ENCODE data around the gene KCNQ1.

KCNQ1 gene

DNA sequence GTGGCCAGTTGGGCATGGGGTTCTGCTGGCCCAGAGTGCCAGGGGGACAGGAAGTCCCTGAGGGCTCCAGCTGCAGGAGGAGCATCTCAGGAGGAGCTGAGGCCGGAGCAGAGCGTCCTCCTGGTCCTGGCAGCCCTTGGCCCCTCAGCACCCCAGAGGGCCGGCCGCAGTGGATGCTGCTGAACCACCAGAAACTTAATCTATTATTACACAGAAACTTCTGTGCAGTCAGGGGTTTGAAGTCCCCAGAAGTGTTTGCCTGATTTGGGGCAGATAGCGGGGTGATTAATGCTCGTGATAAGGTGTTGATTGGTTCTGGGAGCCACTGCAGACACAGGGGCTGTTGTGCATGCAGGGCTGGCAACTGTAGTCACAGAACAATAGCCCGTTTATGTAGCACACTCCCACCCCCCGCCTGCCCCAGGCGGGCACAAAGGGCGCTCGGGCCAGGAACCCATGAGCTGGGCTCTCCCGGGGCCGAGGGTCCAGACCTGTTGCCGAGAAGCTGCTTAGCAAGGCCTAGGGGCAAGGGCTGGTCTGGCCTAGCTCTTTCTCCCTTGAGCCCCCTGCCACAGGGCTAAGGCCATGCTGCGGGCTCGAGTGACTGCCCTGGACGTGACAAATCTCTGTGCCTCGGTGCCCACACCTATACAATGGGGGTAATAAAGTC is 284.0 kb downstream of the KCNQ1 start:
- DNase-seq = no peak

- no peak for DNase-seq
Observed at GRCh38 chr11:2729841-2730240, 285.0 kb downstream of the KCNQ1 start.

- DNase-seq = no peak
Observed at GRCh38 chr11:2730272-2731129, 285.7 kb downstream of the KCNQ1 start.

DNA sequence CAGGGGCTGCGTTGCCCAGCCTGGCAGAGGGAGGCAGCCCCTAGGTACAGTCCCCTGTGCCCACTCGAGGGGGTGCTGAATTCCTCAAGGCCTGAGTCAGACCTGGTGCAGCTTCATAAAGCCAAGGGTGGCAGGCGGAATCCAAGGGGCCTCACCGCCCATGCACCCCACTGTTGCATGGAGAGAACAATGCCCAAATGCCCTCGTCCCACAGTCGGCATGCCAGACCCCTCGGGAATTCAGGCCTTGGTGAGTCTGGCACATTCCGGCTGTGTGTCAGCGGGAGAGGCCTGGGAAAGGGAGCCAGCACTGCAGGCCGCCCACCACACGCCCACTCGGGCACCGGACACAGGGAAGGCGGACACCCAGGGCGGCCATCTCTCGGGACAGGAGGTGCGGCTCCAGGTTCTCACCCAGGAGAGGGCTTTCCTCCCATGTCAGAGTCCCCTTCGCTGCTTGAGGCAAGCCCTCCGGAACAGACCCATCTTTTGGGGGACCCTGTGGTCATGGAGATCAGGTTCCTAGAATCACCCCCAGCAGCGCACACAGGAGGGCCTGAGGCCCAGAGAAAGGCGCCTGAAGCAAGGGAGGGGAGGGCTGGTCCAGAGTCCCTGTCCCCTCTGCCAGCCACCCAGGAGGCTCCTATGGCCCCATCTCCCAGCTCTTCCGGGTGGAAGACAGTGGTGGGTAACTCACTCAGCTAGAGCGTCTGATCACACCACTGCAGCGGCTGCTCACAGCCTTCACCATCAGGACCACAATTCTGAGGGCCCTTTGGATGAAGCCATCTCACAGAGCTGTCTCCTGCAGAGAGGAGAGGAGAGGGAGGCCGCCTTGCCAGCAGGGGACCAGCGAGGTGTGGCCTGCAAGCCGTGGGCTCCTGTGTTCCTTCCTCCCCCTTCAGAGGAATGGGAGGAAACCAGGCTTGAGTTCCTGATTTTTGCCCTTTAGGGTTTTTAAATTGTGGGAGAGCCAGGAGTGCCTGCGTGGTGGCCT is 286.6 kb downstream of the KCNQ1 start:
- no peak for DNase-seq

DNA sequence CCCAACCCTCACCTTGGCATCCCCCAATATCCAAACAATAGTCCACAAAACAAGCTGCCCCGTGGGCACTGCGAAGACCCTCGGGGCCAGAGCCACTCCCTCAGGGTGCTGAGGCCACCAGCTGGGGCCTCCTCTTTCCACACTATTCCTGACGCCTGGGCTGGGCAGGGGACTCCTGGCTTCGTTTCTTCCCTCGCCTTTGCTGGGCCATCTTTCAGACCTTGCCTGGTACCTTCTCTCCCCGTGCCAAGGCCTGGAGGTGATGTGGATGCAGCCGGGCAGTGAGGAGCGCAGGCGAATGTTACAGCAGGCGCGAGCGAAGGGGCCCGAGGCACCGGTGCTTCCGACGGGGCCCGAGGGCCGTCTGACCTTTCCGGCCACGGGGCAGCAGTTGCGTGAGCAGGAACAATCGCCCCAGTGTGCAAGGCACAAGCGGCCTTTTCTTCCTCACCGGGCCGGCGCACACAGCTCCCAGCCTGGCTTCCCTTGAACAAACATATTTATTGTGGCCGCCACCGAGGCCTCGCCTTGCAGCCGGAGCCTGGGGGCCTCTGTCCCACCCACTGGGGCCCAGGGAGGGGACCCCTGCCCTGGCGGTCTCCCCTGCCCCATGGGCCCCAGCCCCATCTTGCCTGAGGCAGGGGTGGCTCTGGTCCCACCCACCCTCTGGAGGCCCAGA is 287.6 kb downstream of the KCNQ1 start:
- DNase-seq = no peak

DNA sequence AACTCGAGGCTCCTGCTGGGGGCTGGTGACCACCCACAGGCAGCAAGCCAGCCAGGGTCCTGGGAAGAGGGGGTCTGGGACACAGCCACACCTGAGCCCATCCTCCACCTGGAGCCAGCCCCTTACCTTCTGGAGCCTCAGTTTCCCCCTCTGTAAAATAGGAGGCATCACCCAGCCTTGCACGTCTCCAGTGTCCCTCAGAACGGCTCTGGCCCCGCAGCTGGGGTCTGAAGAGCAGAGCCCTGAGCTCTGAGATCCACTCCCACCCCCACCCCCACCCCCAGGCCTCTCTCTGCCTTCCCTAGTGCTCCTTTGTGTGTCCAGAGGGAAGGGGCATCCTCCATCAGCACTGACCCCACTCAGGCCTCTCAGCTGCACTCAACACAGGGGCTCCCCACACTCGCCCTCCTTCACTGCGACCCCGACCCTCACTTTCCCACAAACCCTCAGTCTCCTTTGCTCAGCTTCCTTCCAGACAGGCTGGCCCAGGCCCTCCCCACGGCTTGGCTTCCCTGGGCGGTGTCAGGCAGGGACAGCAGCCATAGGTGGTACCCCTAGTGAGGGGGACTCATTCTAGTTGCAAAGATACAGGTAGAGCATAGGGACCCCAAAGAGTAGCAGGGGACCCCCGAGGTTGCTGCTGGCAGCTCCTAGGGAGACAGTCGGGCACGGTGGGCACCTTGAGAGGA is 288.3 kb downstream of the KCNQ1 start:
- DNase-seq = no peak

DNA sequence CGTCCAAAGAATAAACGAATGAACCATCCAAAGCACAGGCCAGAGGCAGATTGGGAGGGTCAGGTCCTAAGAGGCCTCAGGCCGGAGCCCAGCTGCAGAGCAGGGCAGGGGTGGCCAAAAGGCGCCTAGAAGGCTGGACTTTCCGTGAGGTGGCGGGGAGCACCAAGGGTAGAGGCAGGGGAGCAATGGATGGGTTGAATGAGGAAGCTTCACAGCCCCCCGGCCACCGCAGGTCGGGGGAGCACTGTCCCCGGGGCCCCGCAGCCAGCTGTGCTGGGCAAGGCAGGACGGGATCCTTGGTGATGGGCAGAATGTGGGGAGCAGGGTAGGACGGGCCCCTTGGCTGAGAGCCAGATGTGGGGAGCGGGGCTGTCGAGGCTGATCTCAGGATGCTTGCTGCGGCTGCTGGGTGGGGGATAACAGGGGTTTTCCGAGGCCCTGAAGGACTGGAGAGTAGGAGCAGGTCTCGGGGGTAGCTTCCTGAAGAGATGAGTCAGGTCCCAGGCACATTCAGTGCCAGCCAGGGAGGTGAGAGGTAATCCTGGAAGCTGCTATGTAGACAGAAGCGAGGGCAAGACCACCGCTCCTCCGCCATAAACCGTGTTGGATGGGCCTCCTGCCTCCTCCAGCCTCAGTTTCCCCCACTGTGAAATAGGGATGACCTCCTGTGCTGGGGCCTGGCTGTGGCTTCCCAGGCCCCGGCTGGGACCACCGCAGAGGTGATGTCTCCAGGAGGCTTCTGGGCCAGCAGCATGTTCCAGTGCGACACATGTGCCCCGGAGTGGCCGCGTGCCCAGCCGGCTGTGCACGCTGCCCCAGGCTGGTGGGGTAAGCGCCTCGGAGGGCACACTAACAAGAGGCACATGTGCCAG is 289.6 kb downstream of the KCNQ1 start:
- DNase-seq = no peak

- no peak for DNase-seq
Observed at GRCh38 chr11:2735053-2735589, 290.3 kb downstream of the KCNQ1 start.

- no peak for DNase-seq
Observed at GRCh38 chr11:2736577-2737225, 291.9 kb downstream of the KCNQ1 start.

DNA sequence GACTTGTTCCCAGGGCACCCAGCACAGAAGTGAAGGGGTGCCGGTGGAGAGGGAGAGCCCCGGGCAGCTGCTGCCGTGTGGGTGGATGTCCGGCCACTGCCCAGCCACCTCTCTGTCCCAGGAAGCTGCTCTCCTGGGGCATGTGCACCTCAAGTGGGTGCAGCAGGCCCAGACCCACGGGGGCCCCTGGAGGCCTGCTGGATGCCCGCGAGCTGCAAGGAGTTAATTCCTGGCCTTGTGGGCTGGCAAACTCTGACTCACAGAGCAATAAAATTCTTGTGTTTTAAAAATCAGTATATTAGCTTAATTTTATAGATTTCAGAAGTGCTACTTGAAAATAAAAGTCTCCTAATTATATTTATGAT is 292.4 kb downstream of the KCNQ1 start:
- no peak for DNase-seq

- no peak for DNase-seq
Observed at GRCh38 chr11:2737866-2738265, 293.1 kb downstream of the KCNQ1 start.

DNA sequence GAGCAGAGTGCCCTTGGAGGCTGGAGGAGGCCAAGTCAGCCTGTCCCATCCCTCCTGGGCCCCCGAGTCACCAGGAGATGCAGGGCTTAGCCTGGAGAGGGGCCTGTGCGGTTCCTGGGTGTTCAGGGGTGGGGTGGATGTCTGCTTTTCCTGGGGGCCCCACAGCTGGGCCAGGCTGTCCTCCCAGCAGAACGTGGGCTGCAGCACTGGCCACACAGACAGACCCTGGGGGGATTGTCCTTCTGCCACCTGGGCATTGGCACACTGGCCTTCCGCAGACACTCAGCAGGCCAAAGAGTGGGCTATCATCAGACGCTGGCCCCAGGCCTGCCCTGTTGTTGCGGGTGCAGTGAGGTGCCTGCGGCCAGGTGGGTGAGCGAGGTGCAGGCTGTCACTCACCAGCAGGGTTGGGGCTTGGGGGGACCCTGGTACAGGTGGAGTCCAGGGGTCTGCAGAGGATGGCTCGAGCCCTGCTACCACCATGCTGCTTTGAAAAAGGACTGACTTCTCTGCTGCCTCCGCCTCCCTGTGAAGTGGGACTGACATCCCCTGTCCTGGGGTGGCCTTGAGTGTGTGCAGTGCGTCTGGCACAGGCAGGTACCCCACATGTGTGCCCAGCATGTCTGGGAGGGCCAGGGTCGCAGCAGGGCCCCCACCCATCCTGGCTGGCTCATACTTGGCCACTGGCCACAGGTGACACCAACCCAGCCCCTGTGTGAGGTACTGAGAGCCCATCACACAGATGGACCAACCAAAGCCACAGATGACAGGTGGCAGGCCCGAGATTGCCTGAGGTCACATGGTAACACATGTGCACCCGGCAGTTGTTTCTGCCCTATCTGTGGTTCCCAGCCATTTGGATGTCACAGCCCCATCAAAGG is 294.0 kb downstream of the KCNQ1 start:
- no peak for DNase-seq

GRCh38 chr11:2739531-2740274 is 294.9 kb downstream of the KCNQ1 start:
- no peak for DNase-seq

DNA sequence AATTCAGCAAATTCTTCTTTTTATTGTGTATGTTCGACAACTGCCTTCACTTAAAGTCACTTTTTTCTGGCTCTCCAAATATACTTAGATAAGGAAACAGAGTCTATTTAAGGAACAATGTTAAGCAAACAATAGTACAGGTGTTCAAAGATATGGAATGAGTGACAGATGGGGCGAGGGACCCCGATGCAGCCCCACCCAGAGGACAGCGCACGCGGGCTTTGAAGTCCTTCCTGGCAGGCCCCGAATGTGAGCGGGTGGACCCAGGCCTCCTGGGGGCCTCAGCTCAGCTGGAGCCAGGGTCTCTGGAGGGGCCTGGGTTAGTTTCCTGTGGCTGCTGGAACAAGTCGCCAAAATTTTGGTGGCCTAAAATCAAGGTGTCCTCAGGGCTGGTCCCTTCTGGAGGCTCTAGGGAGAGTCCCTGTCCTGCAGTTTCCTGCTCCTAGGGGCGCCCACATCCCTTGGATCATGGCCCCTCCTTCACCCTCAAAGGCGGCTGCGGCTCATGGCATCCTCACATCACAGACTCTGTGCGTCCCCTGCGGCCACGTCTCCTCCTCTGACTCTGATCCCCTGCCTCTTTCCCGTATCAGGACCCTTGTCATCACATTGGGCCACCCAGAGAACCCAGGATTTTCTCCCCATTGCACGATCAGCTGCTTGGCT is 295.6 kb downstream of the KCNQ1 start:
- no peak for DNase-seq

- DNase-seq = no peak
Observed at GRCh38 chr11:2741006-2741376, 296.2 kb downstream of the KCNQ1 start.

DNA sequence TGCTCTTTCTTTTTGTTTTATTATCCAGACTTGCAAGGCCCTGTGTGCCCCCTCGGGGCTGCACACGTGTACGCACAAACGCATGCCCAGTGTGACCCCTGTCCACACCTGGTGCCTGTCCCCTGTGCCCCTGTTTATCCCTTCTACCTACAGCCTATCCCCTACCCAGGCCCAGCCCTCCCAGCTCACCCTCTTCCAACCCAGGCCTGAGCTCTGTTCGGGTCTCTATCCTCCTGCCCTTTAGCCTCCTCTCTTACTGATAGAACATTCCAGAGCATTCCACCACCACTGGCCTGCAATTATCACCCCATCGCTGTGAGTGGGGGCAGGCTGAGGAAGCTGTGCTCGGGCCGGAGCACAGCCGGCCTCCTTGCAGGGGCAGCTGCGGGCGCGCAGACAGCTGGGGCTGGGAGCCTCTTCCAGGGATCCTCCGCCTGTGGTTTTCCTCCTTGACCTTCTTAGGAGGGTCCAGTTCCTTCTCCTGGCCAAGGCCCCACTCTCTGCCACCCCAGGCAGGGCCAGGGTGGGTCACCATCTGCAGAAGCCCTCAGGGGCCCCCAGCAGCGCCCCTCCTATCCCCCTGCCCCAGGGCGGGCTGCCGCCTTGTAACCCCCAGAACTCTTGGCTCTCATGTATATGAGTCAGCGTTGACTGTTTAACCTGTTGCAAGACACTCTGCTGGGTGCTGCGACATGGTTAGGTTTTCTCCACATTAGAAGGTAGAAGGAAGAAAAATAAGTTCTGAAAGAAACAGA is 296.7 kb downstream of the KCNQ1 start:
- no peak for DNase-seq

DNA sequence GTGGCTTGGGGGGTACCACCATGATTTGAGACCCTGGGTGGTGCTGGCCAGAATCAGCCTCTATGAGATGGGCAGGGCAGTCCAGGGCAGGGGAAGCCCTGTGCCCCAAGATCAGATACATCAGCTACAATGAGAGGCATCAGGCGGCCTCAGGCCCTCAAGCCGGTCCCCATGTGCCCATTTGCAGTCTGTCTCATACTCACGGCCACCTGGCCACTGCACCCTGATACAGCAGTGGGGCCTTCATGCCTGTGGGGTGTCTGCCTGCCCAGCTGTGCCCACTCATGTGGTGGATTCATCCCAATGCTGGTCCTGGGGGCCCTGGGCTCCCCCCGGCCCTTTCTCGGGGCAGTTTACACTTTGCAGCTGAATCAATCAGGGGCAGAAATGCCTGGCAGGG is 297.4 kb downstream of the KCNQ1 start:
- DNase-seq = no peak

Measured in activated naive CD4-positive, alpha-beta T cell (primary cell).